IPS-NIHi7 (cell line): ENCODE data around the gene DNAH10.
"Not testable (repeated sequence)": the region's sequence is repeated elsewhere in the genome, so short reads cannot be mapped to it uniquely, and the experiment has no call there.

Experiments
- DNase-seq: peaks from one replicate; pipeline ENCODE4 v3.0.0; 2012; ENCODE audit warnings: mixed read lengths; ENCODE audit errors: extremely low spot score

Gene DNAH10

DNA sequence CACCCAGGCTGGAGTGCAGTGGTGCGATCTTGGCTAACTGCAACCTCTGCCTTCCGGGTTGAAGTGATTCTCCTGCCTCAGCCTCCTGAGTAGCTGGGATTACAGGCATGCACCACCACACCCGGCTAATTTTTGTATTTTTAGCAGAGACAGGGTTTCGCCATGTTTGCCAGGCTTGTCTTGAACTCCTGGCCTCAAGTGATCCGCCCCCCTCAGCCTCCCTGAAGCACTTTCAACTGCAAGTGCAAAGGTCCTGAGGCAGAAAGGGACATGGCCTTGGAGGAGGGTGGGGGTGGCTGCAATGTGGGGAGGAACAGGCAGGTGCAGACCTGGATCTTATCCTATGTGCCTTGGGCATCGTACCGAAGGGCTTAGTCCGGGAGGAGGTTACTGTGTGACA lies 27.3 kb downstream of the DNAH10 start:
- DNase-seq = not testable (repeated sequence)

DNA sequence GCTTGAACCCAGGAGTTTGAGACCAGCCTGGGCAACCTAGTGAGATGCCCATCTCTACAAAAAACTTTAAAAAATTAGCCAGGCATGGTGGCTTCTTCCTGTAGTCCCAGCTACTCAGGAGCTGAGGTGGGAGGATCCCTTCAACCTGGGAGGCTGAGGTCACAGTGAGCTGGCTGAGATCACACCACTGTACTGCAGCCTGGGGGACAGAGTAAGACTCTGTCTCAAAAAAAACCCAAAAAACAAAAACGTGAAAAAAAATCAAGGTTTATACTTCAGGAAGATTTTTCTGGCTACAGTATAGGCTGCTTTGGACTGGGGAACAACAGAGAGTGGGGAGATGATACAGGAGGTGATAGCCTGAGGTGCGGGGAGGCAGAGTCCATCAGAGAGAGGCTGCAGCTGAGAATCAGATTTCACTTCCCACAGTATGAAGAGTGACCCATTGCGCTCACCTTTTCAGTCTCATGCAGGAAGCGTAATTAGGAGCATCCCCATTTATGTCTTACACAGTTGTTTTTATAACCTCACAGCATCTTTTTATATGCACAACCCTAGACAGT lies 28.9 kb downstream of the DNAH10 start:
- no peak for DNase-seq

DNA sequence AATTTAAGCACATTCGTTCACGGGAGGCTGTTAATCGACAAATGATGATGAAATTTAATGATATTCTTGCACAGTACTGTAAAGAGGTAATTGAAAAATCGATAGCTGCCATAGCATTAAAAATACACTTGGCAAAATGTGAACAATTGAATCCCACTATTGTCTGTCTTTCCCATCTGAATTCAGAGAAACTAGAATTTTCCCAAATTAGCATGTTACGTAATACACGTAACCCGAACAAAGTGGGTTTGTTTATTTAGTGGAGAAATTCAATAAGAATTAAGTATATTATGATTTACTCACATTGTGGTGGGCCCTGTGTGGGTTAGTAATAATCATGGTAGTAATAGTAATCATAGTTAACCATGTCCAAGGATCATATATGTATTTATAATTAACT lies 31.9 kb downstream of the DNAH10 start:
- no peak for DNase-seq

DNA sequence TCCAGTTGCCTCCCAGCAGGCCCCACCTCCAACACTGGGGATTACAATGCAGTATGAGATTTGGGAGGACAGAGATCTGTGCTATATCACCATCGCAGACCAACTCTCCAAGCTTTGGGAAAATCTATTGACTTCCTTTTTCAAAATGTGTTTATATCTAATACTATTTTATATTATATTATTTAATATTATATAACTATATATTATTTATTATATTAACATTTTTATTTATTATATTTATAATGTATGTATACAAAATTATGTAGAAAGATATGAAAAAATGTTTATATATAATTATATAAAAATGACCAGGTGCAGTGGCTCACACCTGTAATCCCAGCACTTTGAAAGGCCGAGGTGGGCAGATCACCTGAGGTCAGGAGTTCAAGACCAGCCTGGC lies 36.4 kb downstream of the DNAH10 start:
- no peak for DNase-seq

DNA sequence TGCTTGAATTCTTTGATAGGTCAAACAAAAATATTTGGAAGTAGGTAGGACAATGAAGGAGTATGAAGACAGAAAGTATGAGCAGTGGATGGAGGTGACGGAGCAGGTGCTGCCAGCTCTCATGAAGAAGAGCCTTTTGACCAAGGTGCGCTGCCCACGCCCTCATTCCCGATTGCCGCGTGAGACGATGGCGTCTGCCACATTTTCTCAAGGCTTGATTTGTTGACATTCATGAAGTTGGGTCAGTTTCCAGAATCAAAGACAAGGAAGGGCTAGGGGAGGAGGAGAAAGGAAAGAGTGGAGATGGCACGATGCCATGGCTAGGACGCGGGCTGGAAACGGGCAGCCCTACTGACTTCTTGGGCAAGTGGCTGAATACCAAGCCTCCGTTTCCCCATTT lies 37.1 kb downstream of the DNAH10 start:
- no peak for DNase-seq

DNA sequence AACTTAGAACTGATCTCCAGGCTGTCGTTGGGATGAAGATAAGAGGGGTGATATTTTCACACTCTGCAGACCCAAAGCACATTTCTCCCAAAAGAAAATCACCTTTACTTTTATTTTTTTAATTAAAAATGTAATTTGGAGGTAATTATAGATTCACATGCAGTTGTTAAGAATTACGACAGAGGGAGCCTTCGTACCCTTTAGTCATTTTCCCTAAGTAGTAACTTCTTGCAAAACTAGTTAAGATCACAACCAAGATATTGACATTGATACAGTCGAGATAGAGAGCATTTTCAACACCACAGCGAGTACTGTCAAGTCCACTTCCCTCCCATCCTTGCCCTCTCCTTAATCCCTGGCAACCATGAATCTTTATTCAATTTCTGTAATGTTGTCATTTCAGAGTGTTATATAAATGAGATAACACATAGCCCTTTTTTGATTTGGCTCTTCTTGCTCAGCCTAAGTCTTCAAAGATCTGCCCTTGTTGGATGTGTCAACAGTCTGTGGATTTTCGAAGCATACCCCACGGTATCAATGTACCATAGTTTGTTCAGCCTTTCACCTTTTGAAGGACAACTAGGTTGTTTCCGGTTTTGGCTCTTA lies 39.6 kb downstream of the DNAH10 start:
- no peak for DNase-seq

DNA sequence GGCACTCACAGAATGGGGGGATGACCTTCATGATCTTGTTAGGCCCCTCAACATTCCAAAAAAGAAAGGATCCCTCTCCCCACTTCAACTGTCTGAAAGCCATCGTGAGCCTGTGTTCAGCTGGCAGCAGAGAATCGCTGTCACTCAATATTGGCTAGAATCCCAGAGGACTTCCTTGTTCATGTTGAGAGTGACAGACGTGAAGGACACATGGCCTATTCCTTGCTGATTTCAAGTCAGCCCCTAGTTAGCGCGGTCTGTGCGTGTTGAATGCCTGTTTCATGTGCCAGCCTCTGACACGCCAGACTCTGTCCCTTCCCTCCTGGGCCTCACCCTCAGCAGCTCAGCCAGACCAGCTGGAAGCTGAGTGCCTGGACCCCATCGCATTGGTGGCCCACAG lies 43.1 kb downstream of the DNAH10 start:
- DNase-seq = no peak

DNA sequence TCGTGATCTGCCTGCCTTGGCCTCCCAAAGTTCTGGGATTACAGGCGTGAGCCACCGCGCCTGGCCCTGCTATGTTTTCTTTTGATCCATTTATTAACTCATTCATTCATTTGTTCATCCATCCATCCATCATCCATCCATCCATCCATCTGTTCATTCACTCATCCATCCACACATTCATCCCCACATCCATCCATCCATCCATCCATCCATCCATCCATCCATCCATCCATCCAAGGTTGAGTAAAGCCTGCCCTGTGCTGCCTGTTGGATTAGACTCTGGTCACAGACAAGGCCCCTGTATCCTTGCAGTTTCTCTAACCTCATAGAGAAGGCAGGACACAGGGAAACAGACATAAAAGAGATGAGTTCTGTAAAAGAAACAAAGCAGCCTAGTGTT lies 44.9 kb downstream of the DNAH10 start:
- DNase-seq = no peak

DNA sequence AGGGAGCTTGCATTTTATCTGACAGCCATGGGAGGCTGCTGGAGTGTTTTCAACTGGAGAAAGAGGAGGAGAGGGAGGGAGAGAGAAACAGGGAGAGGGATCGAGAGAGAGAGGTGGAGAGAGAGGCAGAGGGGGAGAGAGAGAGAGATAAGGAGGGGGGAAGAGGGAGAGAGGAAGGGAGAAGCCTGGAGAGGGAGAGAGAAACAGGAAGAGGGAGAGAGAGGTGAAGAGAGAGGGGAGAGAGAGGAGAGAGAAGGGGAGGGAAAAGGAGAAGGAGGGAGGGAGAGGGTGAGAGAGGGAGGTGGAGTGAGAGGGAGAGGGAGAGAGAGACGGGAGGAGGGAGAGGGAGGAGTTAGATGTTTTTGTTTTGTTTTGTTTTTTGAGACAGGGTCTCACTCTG lies 45.6 kb downstream of the DNAH10 start:
- no peak for DNase-seq

DNA sequence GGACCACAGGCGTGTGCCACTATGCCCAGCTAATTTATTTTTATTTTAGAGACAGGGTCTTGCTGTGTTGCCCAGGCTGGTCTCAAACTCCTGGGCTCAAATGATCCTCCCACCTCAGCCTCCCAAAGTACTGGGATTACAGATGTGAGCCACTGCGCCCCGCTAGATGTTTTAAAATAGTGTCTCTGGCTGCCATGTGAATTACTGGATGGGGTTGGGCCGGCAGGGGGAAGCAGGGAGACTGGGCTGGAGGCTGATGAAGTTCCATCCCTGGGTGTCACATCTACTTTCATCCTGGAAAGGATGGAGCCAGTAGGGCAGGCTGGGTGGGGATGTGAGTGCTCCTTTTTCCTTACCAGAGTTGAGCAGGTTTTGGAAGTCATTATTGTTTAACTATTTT lies 46.1 kb downstream of the DNAH10 start:
- DNase-seq = peak; percentile 70

DNA sequence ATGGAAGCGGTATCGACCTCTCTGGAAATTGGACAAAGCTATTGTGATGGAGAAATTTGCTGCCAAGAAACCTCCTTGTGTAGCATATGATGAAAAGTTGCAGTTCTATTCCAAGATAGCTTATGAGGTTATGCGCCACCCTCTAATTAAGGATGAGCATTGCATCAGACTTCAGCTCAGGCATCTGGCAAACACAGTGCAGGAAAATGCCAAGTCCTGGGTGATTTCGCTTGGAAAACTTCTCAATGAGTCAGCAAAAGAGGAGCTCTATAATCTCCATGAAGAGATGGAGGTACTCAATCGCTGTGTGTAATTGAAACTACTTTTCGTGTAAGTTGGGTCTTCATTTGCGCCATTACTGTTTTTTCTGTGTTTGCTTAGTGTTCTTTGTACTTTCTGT lies 51.2 kb downstream of the DNAH10 start:
- no peak for DNase-seq

DNA sequence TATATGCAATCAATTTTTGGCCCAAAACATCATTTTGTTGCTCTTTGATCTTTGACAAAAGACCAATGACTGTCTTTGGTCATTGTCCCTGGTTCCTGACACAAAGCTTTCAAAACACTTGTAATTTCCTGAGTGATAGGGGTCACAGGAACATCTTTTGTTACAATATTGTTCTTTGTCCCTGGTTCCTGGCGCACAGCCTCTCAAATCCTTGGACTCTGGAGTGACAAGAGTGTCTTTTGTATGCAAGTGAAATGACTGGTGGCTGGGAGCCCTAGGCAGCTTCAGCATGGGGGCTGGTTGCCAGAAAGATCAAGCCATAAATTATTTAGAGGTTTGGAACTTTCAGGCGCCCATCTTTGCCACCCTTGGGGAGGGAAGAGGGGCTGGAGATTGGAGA lies 53.9 kb downstream of the DNAH10 start:
- DNase-seq = no peak

DNA sequence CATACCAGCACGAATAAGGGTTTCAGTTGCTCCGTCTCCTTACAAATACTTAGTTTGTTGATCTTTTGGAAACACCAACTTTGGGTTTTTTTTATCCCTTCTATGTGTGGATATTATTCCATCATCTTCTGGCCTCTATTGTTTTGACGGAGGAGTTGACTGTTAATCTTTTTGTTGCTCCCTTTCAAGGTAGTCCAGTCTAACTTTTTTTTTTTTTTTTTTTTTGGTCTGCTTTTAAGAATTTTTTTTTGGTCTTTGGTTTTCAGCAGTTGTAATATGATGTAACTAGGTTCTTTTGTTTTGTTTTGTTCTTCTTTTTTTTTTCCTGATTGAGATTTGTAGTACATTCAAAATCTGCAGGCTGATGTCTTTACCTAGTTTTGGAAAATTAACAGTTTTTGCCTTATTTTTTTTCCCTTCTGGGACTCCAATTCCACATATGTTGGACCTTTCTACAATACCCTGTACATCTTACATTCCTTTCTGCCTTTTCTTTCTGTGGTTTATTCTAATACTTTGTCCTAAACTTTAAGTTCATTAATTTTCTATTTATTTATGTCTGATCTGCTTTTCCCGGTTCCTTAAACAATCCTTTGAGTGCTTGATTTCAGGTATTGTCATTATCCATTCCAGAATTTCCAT lies 54.9 kb downstream of the DNAH10 start:
- DNase-seq = no peak

DNA sequence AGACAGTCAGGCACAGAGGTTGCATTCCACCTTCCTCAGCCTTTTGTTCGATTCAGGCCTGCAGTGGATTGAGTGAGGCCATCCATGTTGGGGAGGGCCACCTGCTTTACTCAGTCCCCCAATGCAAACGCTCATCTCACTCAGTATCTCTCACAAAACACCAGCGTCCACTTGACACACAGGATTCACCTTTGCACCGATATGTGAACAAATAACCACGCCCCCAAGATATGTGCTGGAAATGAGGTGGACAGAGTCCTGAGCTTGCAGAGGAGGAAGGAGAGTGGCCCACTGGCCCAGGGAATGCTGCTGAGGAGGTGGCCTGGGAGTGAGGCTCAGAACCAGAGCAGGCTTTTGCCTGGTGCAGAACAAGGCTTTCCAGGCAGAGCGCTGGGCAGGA lies 60.7 kb downstream of the DNAH10 start:
- DNase-seq = no peak

DNA sequence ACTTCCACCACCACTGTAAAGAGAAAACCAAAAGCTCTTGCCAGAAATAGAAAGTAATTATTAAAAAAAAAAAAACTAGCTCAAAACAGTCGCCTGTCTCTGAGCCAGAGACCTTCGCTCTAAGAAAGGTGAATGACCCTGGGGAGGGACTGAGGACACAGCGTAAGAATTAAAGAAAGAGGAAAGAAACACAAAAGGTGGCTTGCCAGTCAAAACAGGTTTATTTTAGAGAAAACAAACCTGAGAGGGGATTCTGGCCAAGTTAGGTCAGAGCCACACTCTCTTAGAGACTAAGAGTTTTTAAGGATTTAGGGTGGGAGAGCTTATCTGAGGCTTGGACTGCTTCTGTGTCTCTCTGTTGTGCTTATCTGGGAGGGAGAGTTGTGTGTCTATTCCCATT lies 66.0 kb downstream of the DNAH10 start:
- DNase-seq = no peak

DNA sequence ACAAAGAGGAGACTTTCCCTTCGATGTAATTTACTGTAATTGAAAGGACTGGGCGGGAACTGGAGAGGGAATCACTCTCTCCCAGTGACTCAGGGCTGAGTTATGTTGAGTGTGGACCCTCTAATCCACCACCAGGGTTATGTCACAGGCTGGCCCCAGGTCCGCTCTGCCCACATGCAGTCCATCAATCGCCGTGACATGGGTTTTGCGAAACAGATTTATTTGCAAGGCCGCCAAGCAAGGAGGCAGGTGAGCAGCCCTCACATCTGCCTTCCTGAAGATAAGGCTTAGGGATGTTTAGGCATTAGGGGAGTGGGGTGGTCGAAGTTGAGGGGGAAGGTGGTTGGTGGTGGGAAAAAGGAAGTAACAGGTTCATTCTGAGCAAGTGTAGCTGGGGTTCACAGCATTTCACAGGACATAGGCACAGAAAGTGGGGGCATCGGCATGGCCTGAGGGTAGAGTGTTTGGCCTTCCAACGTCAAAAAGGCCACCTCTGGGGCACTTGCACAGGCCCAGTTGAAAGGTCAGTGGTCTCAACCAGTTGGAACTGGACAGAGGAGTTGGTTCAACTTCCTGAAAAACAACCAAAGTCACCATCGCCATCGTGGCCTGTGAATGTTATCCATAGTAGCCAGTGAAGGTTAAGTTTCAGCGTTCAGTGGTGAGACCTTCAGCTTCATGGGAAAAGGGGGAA lies 66.9 kb downstream of the DNAH10 start:
- no peak for DNase-seq

DNA sequence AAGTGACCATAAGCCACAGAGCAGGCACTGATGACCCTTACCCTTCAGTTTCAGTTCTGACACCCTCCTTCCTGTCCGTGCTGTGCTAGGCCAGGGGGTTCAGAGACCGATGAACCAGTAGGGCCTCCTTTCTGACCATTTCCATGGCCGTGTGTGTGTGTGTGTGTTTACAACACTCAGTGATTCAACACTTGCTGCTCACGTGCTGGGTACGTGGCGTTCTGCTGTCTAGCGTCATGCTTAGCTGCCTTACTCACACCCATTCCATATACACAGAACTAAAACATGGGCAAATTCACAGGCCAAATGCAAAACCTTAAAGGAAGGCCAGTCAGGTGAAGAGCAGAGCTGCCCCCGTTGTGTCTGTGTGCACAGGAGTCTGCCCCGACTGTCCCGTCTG lies 67.5 kb downstream of the DNAH10 start:
- no peak for DNase-seq

DNA sequence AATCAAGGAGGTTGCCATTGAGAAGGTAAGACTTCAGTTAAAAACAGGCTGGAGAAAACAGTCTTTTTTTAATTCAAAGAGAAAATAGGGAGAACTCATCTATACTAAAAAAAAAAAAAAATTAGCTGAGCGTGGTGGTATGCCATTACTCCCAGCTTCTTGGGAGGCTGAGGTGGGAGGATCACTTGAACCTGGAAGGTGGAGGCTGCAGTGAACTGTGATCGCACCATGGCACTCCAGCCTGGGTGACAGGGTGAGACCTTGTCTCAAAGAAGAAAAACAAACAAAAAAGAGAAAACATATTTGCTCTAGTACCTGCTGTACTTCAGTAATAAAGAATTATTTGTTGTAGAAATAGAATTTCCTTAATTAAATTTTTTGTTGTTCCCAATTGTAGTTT lies 68.6 kb downstream of the DNAH10 start:
- DNase-seq = no peak

DNA sequence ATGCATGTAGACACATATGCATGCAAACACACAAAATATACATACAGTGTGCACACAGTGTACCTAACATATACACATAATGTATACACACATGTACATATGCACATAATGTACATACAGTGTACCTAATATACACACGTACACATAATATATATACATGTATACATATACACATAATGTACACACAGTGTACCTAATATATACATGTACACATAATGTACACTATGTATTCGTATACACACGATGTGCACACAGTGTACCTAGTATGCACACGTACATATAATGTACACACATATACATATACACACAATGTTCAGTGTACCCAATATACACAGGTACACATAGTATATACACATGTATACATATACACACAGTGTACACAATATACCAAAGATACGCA lies 70.0 kb downstream of the DNAH10 start:
- no peak for DNase-seq

DNA sequence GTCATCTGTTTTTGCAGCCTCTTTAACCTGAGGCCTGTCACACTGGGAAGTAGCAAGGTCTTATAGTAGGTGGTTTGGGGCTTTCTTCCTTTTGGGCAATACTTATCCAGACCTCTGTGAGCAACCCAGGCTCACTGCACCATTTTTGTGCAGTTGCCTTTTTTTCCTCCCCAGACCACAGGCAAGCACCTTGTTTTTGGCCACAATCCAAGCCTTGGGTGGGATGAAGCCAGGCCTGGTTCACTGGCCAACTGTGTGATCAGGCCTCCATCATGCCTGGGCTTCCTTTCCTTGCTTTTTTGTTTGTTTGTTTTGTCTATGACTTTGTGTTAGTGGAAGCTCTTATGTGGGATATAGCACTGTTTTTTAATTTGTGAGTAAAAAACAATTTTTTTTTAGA lies 71.7 kb downstream of the DNAH10 start:
- DNase-seq = no peak

DNA sequence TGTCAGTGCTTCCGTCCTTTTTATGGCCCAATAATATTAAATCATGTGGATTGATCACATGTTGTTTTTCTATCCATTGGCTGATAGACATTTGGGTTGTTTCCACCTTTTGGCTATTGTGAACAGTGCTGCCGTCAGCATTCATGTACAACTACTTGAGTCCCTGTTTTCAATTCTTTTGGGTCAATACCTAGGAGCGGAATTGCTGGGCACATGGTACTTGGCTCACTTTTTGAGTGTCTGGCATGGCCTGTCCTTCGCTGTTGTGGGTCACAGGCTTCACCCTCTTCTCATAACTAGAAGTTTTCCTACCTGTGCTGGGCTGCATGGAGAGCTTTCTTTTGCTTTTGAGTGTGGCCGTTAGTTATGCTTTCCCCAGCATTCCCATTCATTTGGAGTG lies 72.7 kb downstream of the DNAH10 start:
- DNase-seq = no peak

DNA sequence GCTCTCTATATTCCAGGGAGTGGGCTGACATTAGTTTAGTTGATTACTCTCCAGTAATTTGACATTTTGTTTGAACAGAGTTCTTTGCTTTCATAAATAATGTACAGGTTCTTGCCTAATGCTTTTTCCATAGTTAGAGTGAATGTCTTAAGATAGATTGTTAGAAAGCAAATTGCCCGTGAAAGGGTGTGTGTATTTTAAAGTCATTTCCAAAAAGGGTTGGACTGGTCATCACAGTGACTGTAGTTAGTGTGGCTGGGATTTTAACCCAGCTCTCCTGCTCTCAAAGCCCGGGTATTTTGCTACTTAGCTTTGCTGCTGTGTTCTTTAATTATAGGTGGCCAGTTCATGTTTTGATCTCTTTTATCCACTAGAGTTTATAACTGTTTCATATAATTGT lies 74.2 kb downstream of the DNAH10 start:
- DNase-seq = no peak

DNA sequence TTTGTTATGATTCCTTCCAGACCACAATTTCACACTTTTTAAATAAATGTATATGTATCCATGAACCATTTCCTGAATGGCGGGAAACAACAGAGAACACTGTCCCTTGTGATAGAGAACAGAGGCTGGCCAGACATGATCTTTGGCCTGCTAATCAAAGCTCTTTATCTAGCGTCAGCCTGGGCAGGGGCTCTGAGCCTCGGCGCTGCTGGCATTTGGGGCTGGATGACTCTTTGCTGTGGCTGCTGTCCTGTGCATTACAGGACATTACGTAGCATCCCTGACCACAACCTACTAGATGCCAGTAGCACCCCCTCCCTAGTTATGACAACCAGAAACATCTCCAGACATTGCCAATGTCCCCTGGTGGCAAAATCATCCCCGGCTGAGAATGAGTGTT lies 77.7 kb downstream of the DNAH10 start:
- no peak for DNase-seq
